ENCODE results near the gene MPPED2.

MPPED2 gene

DNA sequence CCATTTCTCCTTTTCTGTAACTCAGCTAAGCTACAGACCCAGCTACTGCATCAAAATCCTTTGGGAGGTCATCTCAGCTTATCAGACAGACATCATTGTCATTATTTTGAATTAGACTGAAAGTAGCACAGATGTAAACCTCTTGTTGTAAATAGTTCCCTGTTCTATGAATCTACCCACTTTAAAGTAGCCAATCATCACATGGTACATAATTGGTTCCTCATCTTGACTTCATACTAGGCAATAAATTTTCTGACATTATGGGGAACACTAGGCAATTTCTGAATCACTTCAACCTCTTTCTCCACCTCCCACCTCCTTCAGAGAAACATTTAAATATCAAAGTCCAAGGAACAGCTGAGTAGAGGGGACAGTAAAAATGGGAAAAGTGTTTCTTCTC, 47.9 kb downstream of the MPPED2 start:
- Histone ChIP-seq H3K4me2 (ENCODE audit: low read length) (no peak overlapping the region), H3K79me2 (ENCODE audit: control insufficient read depth, insufficient read depth, low read length) (no peaks in the 10 kb centered on the region), H2BK5ac (ENCODE audit: low read length) (no peak overlapping the region), H4K5ac (ENCODE audit: low read length) (no peak overlapping the region), H3K79me1 (ENCODE audit: low read length) (no peaks in the 10 kb centered on the region), H3K9ac (ENCODE audit: low read length) (no peak overlapping the region), H3K27me3 (ENCODE audit: insufficient read depth, low read length, poor library complexity) (no peaks in the 10 kb centered on the region), H3K23ac (ENCODE audit: low read length) (no peak overlapping the region), H2BK120ac (ENCODE audit: low read depth, low read length) (no peak overlapping the region), H3K18ac (ENCODE audit: low read length) (no peak overlapping the region), H4K8ac (ENCODE audit: low read depth, low read length) (no peak overlapping the region), H3K36me3 (ENCODE audit: control insufficient read depth, insufficient read depth, low read length) (no peaks in the 10 kb centered on the region), H3K56ac (ENCODE audit: low read length) (no peak overlapping the region), H3K4ac (ENCODE audit: low read depth, low read length) (no peak overlapping the region), H3K4me1 (ENCODE audit: control insufficient read depth, low read depth, low read length) (no peaks in the 10 kb centered on the region), H3K4me3 (ENCODE audit: low read length) (no peak overlapping the region), H2BK15ac (replicated peaks; ENCODE audit: low read depth) (no peak overlapping the region), H3K27ac (ENCODE audit: low read depth, low read length) (no peak overlapping the region), H2AK5ac (ENCODE audit: low read length) (no peak overlapping the region)
- no peak for DNase-seq

DNA sequence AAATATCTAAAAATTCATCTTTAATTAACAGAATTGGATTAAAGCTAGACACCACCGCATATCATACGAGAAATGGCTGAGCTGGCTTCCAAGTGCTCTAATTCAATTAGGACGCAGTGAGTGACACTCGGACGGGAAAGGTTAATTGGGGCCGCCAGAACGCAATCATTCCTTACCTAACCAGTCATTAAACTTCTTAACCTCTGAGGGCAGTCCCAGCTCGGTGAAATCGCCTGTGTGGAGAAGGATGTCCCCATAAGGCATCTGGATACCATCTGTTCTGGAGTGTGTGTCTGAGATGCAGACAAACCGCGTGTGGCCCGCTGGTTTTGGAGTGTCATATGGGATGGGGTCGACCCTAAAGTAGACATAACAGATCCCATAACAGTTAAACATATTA, 50.3 kb downstream of the MPPED2 start:
- H3K79me2 ChIP-seq (ENCODE audit: control insufficient read depth, insufficient read depth, low read length): no peaks in the 10 kb centered on the region
- H3K4me3 ChIP-seq (ENCODE audit: low read length): no peak overlapping the region
- H3K18ac ChIP-seq (ENCODE audit: low read length): no peak overlapping the region
- H2BK120ac ChIP-seq (ENCODE audit: low read depth, low read length): no peak overlapping the region
- DNase-seq: no peak
- H3K36me3 ChIP-seq (ENCODE audit: control insufficient read depth, insufficient read depth, low read length): no peaks in the 10 kb centered on the region
- H4K8ac ChIP-seq (ENCODE audit: low read depth, low read length): no peak overlapping the region
- WGBS (ENCODE audit: extremely low coverage, insufficient coverage, low lambda C conversion rate): no CpG with 5 or more reads among the region's 13 CpGs
- no peaks in the 10 kb centered on the region for H3K4me1 ChIP-seq (ENCODE audit: control insufficient read depth, low read depth, low read length)
- no peaks in the 10 kb centered on the region for H3K27me3 ChIP-seq (ENCODE audit: insufficient read depth, low read length, poor library complexity)
- no peak overlapping the region for H4K5ac ChIP-seq (ENCODE audit: low read length)
- no peaks in the 10 kb centered on the region for H3K79me1 ChIP-seq (ENCODE audit: low read length)
- no peak overlapping the region for H3K56ac ChIP-seq (ENCODE audit: low read length)
- H2BK5ac ChIP-seq (ENCODE audit: low read length): no peak overlapping the region
- H2AK5ac ChIP-seq (ENCODE audit: low read length): no peak overlapping the region
- H3K23ac ChIP-seq (ENCODE audit: low read length): no peak overlapping the region
- H3K27ac ChIP-seq (ENCODE audit: low read depth, low read length): no peak overlapping the region
- H3K9ac ChIP-seq (ENCODE audit: low read length): no peak overlapping the region
- no peak overlapping the region for H3K4ac ChIP-seq (ENCODE audit: low read depth, low read length)
- no peak overlapping the region for H3K4me2 ChIP-seq (ENCODE audit: low read length)
- no peak overlapping the region for H2BK15ac ChIP-seq (replicated peaks; ENCODE audit: low read depth)

DNA sequence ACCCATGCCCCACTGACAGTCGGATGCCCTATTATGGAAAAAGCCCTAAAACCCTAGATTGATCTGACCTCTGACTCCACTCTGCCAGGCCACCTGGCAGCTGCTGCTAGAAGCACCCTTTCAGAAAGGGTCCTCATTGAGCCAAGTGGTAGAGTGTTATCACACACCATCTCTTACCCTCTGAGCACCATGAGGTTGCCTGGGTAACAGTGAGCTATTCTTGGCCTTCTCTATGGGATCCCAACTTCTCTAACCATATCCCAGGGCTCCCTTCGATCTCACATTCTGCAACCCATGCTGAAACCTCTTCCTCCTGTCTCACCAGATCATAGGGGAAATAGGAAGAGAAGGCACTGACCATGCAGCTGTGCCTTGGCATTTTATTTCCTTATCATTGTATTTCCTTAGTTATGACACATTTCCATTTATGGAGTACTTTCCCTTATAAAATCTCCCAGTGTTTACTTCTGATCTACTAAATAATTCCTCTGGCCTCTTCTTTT, 52.7 kb downstream of the MPPED2 start:
- Histone ChIP-seq H3K79me1 (ENCODE audit: low read length) (no peaks in the 10 kb centered on the region), H2BK120ac (ENCODE audit: low read depth, low read length) (no peak overlapping the region), H3K4me2 (ENCODE audit: low read length) (no peak overlapping the region), H4K8ac (ENCODE audit: low read depth, low read length) (no peak overlapping the region), H2BK5ac (ENCODE audit: low read length) (no peak overlapping the region), H3K4me3 (ENCODE audit: low read length) (no peak overlapping the region), H3K36me3 (ENCODE audit: control insufficient read depth, insufficient read depth, low read length) (no peaks in the 10 kb centered on the region), H3K4me1 (ENCODE audit: control insufficient read depth, low read depth, low read length) (no peaks in the 10 kb centered on the region), H3K56ac (ENCODE audit: low read length) (no peak overlapping the region), H3K4ac (ENCODE audit: low read depth, low read length) (no peak overlapping the region), H4K5ac (ENCODE audit: low read length) (no peak overlapping the region), H2BK15ac (replicated peaks; ENCODE audit: low read depth) (no peak overlapping the region), H3K23ac (ENCODE audit: low read length) (no peak overlapping the region), H3K79me2 (ENCODE audit: control insufficient read depth, insufficient read depth, low read length) (no peaks in the 10 kb centered on the region), H2AK5ac (ENCODE audit: low read length) (no peak overlapping the region), H3K27ac (ENCODE audit: low read depth, low read length) (no peak overlapping the region), H3K18ac (ENCODE audit: low read length) (no peak overlapping the region), H3K27me3 (ENCODE audit: insufficient read depth, low read length, poor library complexity) (no peaks in the 10 kb centered on the region), H3K9ac (ENCODE audit: low read length) (no peak overlapping the region)
- peak; percentile 60 for DNase-seq
- WGBS (ENCODE audit: extremely low coverage, insufficient coverage, low lambda C conversion rate): no CpG with 5 or more reads among the region's 2 CpGs

DNA sequence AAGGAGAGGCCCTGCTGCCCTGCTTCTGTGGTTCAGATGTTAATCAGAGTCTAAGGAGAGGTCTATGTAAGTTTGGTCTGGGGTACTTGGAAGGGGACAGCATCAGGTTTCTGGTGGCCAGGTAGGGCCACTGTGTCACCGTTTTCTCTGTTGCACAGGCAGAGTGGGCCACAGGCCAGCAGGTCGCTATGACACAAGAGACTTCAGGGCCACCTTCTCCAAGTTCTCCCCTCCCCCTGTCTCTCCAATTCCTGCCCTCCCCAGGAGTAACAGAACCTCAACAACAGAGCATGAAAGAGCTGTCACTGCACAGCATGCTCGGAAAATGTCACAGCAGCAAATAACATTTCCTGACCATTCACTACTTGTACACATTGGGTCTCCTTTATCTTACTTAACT, 58.6 kb downstream of the MPPED2 start:
- Histone ChIP-seq H3K56ac (ENCODE audit: low read length) (no peak overlapping the region), H3K23ac (ENCODE audit: low read length) (no peak overlapping the region), H3K79me2 (ENCODE audit: control insufficient read depth, insufficient read depth, low read length) (no peaks in the 10 kb centered on the region), H3K4me2 (ENCODE audit: low read length) (no peak overlapping the region), H3K4me1 (ENCODE audit: control insufficient read depth, low read depth, low read length) (no peaks in the 10 kb centered on the region), H2BK15ac (replicated peaks; ENCODE audit: low read depth) (no peak overlapping the region), H3K27me3 (ENCODE audit: insufficient read depth, low read length, poor library complexity) (no peaks in the 10 kb centered on the region), H3K4me3 (ENCODE audit: low read length) (no peak overlapping the region), H3K4ac (ENCODE audit: low read depth, low read length) (no peak overlapping the region), H2BK120ac (ENCODE audit: low read depth, low read length) (no peak overlapping the region), H3K79me1 (ENCODE audit: low read length) (no peaks in the 10 kb centered on the region), H2BK5ac (ENCODE audit: low read length) (no peak overlapping the region), H3K9ac (ENCODE audit: low read length) (no peak overlapping the region), H3K27ac (ENCODE audit: low read depth, low read length) (no peak overlapping the region), H3K36me3 (ENCODE audit: control insufficient read depth, insufficient read depth, low read length) (no peaks in the 10 kb centered on the region), H2AK5ac (ENCODE audit: low read length) (no peak overlapping the region), H3K18ac (ENCODE audit: low read length) (no peak overlapping the region), H4K5ac (ENCODE audit: low read length) (no peak overlapping the region), H4K8ac (ENCODE audit: low read depth, low read length) (no peak overlapping the region)
- no CpG with 5 or more reads among the region's 3 CpGs for WGBS (ENCODE audit: extremely low coverage, insufficient coverage, low lambda C conversion rate)
- no peak for DNase-seq

DNA sequence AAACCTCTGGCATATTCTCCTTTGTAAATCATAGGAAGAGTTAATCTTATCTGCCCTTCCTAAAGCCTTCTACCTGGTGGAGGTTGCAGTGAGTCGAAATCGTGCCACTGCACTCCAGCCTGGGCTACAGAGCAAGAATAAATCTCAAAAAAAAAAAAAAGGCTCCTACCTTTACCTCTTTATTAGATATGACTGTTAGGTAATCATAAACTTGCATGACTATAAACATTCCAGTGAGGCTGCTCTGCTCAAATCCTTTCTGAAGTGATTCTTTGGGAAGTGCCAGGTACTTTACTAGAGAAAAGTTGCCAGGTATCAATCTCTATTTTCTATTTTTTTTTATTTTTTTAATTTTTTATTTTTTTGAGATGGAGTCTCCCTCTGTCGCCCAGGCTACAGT, 59.6 kb downstream of the MPPED2 start:
- no peaks in the 10 kb centered on the region for H3K4me1 ChIP-seq (ENCODE audit: control insufficient read depth, low read depth, low read length)
- no peak overlapping the region for H3K4me3 ChIP-seq (ENCODE audit: low read length)
- H4K5ac ChIP-seq (ENCODE audit: low read length): no peak overlapping the region
- H2BK120ac ChIP-seq (ENCODE audit: low read depth, low read length): no peak overlapping the region
- H3K4me2 ChIP-seq (ENCODE audit: low read length): no peak overlapping the region
- no peaks in the 10 kb centered on the region for H3K79me1 ChIP-seq (ENCODE audit: low read length)
- no CpG with 5 or more reads among the region's 3 CpGs for WGBS (ENCODE audit: extremely low coverage, insufficient coverage, low lambda C conversion rate)
- no peaks in the 10 kb centered on the region for H3K36me3 ChIP-seq (ENCODE audit: control insufficient read depth, insufficient read depth, low read length)
- no peak overlapping the region for H3K23ac ChIP-seq (ENCODE audit: low read length)
- H3K4ac ChIP-seq (ENCODE audit: low read depth, low read length): no peak overlapping the region
- H4K8ac ChIP-seq (ENCODE audit: low read depth, low read length): no peak overlapping the region
- no peaks in the 10 kb centered on the region for H3K79me2 ChIP-seq (ENCODE audit: control insufficient read depth, insufficient read depth, low read length)
- H2BK5ac ChIP-seq (ENCODE audit: low read length): no peak overlapping the region
- no peak overlapping the region for H2AK5ac ChIP-seq (ENCODE audit: low read length)
- H3K56ac ChIP-seq (ENCODE audit: low read length): no peak overlapping the region
- no peak overlapping the region for H3K18ac ChIP-seq (ENCODE audit: low read length)
- no peak overlapping the region for H3K9ac ChIP-seq (ENCODE audit: low read length)
- no peaks in the 10 kb centered on the region for H3K27me3 ChIP-seq (ENCODE audit: insufficient read depth, low read length, poor library complexity)
- no peak overlapping the region for H2BK15ac ChIP-seq (replicated peaks; ENCODE audit: low read depth)
- H3K27ac ChIP-seq (ENCODE audit: low read depth, low read length): no peak overlapping the region
- no peak for DNase-seq

DNA sequence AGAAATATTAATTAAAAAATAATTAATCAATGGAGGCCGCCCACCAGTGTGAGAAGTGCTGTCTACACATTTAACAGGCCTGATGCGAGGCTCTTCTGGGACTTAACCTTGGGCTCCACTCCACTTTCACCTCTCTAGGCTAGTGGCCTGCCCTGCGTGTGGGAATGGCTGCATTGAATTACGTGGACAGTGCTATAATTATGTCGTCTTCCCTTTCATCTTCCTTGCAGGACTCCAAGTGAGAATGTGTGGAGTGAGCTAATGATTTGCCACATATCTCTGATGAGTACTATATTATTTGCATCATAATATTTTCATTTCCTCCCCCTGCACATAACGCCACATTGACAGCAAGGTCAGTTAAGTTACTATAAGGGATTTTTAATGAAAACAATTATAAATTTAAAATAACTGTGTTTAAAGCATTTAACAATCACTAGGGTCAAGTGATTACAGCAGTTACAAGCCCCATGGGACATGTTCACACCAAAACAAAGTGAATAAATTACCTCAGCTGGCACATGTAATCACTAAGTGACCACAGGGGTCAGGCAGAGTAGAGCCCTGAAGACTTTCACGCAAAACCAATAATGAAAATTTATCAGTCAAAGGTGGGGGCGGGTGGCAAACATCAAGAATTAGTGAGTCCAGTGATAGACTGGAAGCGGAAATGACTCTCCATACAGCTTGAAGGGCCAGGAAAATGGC, 63.5 kb downstream of the MPPED2 start:
- no peak overlapping the region for H3K4me3 ChIP-seq (ENCODE audit: low read length)
- no peaks in the 10 kb centered on the region for H3K4me1 ChIP-seq (ENCODE audit: control insufficient read depth, low read depth, low read length)
- no peaks in the 10 kb centered on the region for H3K79me2 ChIP-seq (ENCODE audit: control insufficient read depth, insufficient read depth, low read length)
- no peaks in the 10 kb centered on the region for H3K36me3 ChIP-seq (ENCODE audit: control insufficient read depth, insufficient read depth, low read length)
- H2BK5ac ChIP-seq (ENCODE audit: low read length): no peak overlapping the region
- WGBS (ENCODE audit: extremely low coverage, insufficient coverage, low lambda C conversion rate): no CpG with 5 or more reads among the region's 9 CpGs
- H4K5ac ChIP-seq (ENCODE audit: low read length): no peak overlapping the region
- no peak overlapping the region for H3K4ac ChIP-seq (ENCODE audit: low read depth, low read length)
- H2BK15ac ChIP-seq (replicated peaks; ENCODE audit: low read depth): no peak overlapping the region
- H3K27ac ChIP-seq (ENCODE audit: low read depth, low read length): no peak overlapping the region
- no peak overlapping the region for H2AK5ac ChIP-seq (ENCODE audit: low read length)
- H3K23ac ChIP-seq (ENCODE audit: low read length): no peak overlapping the region
- no peak for DNase-seq
- H3K18ac ChIP-seq (ENCODE audit: low read length): no peak overlapping the region
- no peaks in the 10 kb centered on the region for H3K79me1 ChIP-seq (ENCODE audit: low read length)
- H3K4me2 ChIP-seq (ENCODE audit: low read length): no peak overlapping the region
- H3K27me3 ChIP-seq (ENCODE audit: insufficient read depth, low read length, poor library complexity): no peaks in the 10 kb centered on the region
- H2BK120ac ChIP-seq (ENCODE audit: low read depth, low read length): no peak overlapping the region
- no peak overlapping the region for H3K9ac ChIP-seq (ENCODE audit: low read length)
- H3K56ac ChIP-seq (ENCODE audit: low read length): no peak overlapping the region
- no peak overlapping the region for H4K8ac ChIP-seq (ENCODE audit: low read depth, low read length)

Measured in mesendoderm (in vitro differentiated cells).